Thoracic aorta (tissue), 2 donors: ENCODE results near the gene NANOS3. TPM values are rescaled to one million over a fixed set of nuclear protein-coding genes. Genes with fewer than 3 reads are reported as not detected.

Experiments used
- ATAC-seq: fragments of 150-250 bp; one replicate; pipeline ENCODE4 v1.8.0; 2017; ENCODE audit warnings: low read depth; ENCODE audit not compliant: insufficient number of reproducible peaks, low FRiP score
- DNase-seq: peaks from one replicate; pipeline ENCODE4 v3.0.0-alpha.2; 2020; ENCODE audit warnings: low spot score
- H3K27ac ChIP-seq, 2 donors: fragments of 200-600 bp; sonication (generic); 1 replicate in 1 of 2; 2 replicates in 1 of 2; pipeline ENCODE4 v1.5.1; 2016; ENCODE audit warnings: mild to moderate bottlenecking in 2 of 2, moderate library complexity in 2 of 2
- H3K27me3 ChIP-seq: fragments of 200-600 bp; sonication (generic); replicated peaks from 2 replicates; pipeline ENCODE4 v1.6.0; 2016; ENCODE audit warnings: mild to moderate bottlenecking; ENCODE audit not compliant: insufficient read depth
- H3K36me3 ChIP-seq: fragments of 200-600 bp; sonication (generic); one replicate; pipeline ENCODE4 v1.5.1; 2016
- H3K4me1 ChIP-seq, 2 donors: fragments of 200-600 bp; sonication (generic); 1 replicate in 1 of 2; 2 replicates in 1 of 2; pipeline versions ENCODE4 v1.5.1 to v1.6.0; 2016; ENCODE audit warnings: low read depth in 2 of 2, mild to moderate bottlenecking in 1 of 2; ENCODE audit not compliant: control insufficient read depth in 1 of 2
- H3K4me3 ChIP-seq: fragments of 200-600 bp; sonication (generic); 2 replicates; pipeline ENCODE4 v1.5.1; 2016; ENCODE audit warnings: mild to moderate bottlenecking
- H3K9me3 ChIP-seq: fragments of 200-600 bp; sonication (generic); 2 replicates; pipeline ENCODE4 v1.5.1; 2016
- total RNA-seq, 2 donors: library from RNA; depleted of rRNA; stranded (reverse); fragments of >200 nt; gene quantifications; one replicate each; pipeline versions ENCODE4 v1.1.0 to v1.2.3, GENCODE V29; 2016
- TF ChIP-seq, protein P1 (sequence below): fragments of 200-600 bp; sonication (generic); IDR thresholded peaks from one replicate; pipeline ENCODE4 v1.5.1; 2019; ENCODE audit warnings: antibody characterized with exemption

Gene NANOS3
- total RNA-seq, 2 donors from 2014 or later = not detected

GRCh38 chr19:13831537-13832467, 45.1 kb upstream of the NANOS3 start:
- peak overlapping the region; percentile 100 for H3K27ac ChIP-seq
- H3K4me1 ChIP-seq = peaks cover 29 to 45% of the 10 kb centered on the region in 2 donors

DNA sequence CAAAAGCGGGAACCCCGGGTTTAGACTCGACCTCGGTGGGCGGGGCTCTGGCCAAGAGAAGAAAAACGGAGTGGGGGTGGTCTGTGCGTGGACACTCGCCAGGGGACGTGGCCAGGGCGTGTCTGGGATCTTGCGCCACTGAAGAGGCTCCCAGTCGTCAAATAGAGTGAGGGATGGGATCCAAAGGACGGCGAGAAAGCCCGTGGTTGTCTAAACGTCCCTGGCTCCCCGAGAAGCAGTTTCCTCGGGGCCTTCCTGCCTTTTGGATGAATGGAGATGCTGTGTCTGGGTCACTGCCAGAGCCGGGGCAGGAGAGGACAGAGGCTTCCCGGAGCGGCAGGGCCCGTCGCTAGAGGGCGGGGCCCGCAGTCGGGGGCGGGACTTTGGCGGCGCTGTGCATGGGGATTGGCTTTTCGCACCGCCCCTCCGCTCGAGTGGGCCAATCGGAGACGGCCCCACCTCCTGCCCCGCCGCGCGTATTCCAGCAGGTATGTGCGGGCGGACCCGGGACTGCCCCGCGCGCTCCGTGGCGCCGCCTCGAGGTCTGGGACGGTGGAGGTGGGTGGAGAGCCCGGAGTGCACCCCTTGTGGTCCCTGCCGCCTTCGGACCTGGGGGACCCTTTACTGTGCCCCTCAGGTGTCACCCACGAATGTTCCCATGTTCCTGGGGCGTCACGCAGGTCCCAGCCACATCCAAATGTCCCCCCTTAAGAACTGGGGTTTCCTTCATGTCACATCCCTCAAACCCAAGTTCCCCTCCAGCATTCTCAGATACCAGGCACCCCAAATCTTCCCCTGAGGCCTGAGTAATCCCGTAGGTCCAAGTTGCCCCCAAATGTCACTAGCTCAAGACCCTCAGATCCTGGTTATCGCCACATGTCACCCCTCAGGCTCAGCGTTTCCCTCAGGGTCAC, 43.3 kb upstream of the NANOS3 start:
- Histone ChIP-seq H3K9me3 (no peaks in the 10 kb centered on the region), H3K27me3 (no peaks in the 10 kb centered on the region), H3K4me1 (peaks cover 47 to 63% of the 10 kb centered on the region in 2 donors), H3K27ac (peak overlapping the region; percentile 100), H3K4me3 (peak overlapping the region; percentile 38), H3K36me3 (peaks cover 39% of the 10 kb centered on the region)
- peak; percentile 44 for ATAC-seq
- TF ChIP-seq, protein P1, sequence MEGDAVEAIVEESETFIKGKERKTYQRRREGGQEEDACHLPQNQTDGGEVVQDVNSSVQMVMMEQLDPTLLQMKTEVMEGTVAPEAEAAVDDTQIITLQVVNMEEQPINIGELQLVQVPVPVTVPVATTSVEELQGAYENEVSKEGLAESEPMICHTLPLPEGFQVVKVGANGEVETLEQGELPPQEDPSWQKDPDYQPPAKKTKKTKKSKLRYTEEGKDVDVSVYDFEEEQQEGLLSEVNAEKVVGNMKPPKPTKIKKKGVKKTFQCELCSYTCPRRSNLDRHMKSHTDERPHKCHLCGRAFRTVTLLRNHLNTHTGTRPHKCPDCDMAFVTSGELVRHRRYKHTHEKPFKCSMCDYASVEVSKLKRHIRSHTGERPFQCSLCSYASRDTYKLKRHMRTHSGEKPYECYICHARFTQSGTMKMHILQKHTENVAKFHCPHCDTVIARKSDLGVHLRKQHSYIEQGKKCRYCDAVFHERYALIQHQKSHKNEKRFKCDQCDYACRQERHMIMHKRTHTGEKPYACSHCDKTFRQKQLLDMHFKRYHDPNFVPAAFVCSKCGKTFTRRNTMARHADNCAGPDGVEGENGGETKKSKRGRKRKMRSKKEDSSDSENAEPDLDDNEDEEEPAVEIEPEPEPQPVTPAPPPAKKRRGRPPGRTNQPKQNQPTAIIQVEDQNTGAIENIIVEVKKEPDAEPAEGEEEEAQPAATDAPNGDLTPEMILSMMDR = peak; percentile 25
- DNase-seq = peak; percentile 77

More at GRCh38 chr19:13831537-13832467, 45.1 kb upstream of the NANOS3 start:
- H3K9me3 ChIP-seq = no peaks in the 10 kb centered on the region
- H3K36me3 ChIP-seq = peaks cover 33% of the 10 kb centered on the region
- no peak for ATAC-seq
- TF ChIP-seq, protein P1 = no peak
- H3K27me3 ChIP-seq = no peaks in the 10 kb centered on the region
- no peak overlapping the region for H3K4me3 ChIP-seq
- no peak for DNase-seq

DNA sequence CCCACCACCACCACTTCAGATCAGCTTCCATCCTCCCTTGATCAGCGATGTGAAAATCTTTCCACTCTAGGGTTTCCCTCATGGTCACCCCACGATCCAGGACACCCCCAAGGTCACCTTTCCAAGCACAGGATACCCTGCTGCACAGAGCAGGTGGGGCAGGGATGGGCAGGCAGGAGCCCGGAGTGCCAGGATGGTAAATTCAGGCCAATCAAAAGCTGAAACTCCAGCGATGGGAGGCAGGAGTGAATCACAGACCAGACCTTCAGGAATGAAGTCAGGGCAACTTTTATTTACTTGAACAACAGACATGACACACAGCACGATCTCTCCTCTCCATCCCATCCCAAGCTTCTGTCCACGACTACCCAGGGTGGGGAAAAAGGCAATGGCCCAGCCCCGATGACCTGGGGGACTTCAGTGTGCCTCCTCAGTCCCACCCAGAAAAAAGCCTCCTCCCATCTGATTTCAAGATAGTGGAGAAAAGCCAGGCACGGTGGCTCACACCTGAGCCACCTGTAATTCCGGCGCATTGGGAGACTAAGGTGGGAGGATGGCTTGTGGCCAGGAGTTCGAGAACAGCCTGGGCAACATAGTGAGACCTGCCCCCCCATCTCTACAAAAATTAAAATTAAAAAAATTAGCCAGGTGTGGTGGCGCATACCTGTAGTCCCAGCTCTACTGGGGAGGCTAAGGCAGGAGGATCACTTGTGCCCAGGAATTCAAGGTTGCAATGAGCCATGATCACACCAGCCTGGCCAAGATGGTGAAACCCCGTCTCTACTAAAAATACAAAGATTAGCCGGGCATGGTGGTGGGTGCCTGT, 42.5 kb upstream of the NANOS3 start:
- peaks cover 41% of the 10 kb centered on the region for H3K36me3 ChIP-seq

DNA sequence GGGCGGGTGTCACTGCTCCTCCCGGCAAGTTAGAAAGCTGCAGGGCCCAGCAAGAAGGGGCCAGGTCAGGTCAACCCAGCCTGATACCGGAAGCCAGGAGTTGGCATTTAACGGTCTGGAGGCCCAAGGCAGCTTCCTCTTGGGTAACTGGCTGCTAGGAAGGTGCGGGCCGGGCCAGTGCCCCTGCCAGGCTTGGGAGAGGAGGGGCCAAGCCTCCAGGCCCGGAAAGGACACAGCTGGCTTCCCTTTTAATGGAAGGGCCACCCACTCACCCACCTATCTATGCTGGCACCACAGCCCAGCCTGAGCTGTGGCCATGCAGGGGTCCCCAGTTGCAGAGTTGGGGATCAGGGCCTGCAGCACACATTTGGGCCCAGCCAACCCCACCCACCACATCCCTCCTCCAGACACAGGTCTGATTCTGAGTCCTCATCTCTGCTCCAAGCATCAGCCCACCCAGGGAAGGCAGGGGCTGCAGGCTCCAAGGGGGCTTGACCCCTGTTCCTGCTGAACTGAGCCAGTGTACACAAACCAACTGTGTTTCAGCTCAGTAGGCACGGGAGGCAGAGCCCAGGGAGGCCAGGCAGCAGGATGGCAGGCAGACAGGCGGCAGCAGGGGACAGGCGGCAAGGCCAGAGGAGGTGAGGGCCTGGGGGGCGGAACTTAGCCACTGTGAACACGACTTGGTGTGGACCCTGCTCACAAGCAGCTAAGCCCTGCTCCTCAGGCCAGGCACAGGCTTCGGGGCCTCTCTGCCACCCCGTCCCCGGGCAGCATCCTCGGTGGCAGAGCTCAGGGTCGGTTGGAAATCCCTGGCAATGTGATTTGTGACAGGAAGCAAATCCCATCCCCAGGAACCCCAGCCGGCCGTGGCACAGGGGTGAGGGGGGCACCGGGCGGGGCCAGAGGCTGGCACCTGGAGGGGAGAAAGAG, 40.9 kb upstream of the NANOS3 start:
- H3K4me3 ChIP-seq = peak overlapping the region; percentile 96
- H3K9me3 ChIP-seq = no peaks in the 10 kb centered on the region
- DNase-seq (no peak), ATAC-seq (no peak)
- H3K27me3 ChIP-seq = no peaks in the 10 kb centered on the region
- TF ChIP-seq, protein P1 = no peak
- H3K36me3 ChIP-seq = peaks cover 41% of the 10 kb centered on the region
- peaks cover 49 to 65% of the 10 kb centered on the region in 2 donors for H3K4me1 ChIP-seq
- H3K27ac ChIP-seq = peak overlapping the region; percentile 100

More for the DNA sequence above, 42.5 kb upstream of the NANOS3 start:
- peaks cover 49 to 65% of the 10 kb centered on the region in 2 donors for H3K4me1 ChIP-seq
- no peaks in the 10 kb centered on the region for H3K27me3 ChIP-seq
- TF ChIP-seq, protein P1 = no peak
- H3K9me3 ChIP-seq = no peaks in the 10 kb centered on the region
- DNase-seq = no peak
- ATAC-seq = no peak
- peak overlapping the region; percentile 100 for H3K27ac ChIP-seq
- H3K4me3 ChIP-seq = peak overlapping the region; percentile 38
